ENCODE measurements around the gene DLGAP4.
"Not testable (repeated sequence)": the region's sequence is repeated elsewhere in the genome, so short reads cannot be mapped to it uniquely, and the experiment has no call there.

The DLGAP4 gene

GRCh38 chr20:36544134-36545018 is 238.2 kb downstream of the DLGAP4 start:
- DNase-seq: no peak

- DNase-seq: no peak
Measured at GRCh38 chr20:36546111-36546736, 240.1 kb downstream of the DLGAP4 start.

GRCh38 chr20:36547186-36548005 is 241.3 kb downstream of the DLGAP4 start:
- DNase-seq: no peak

- DNase-seq: no peak
Measured at GRCh38 chr20:36548006-36548315, 241.8 kb downstream of the DLGAP4 start.

GRCh38 chr20:36548704-36549627 is 242.8 kb downstream of the DLGAP4 start:
- no peak for DNase-seq

GRCh38 chr20:36549628-36549941 is 243.4 kb downstream of the DLGAP4 start:
- DNase-seq: no peak

- DNase-seq: no peak
Measured at GRCh38 chr20:36549942-36550789, 244.0 kb downstream of the DLGAP4 start.

- DNase-seq: no peak
Measured at GRCh38 chr20:36550790-36551299, 244.7 kb downstream of the DLGAP4 start.

GRCh38 chr20:36555248-36555647 is 249.1 kb downstream of the DLGAP4 start:
- DNase-seq: no peak

GRCh38 chr20:36562724-36563123 is 256.6 kb downstream of the DLGAP4 start:
- DNase-seq: no peak

- DNase-seq: no peak
Measured at GRCh38 chr20:36563374-36563773, 257.2 kb downstream of the DLGAP4 start.

- not testable (repeated sequence) for DNase-seq
Measured at GRCh38 chr20:36564078-36564725, 258.1 kb downstream of the DLGAP4 start.

- DNase-seq: not testable (repeated sequence)
Measured at GRCh38 chr20:36564726-36565121, 258.6 kb downstream of the DLGAP4 start.

GRCh38 chr20:36565520-36565919 is 259.4 kb downstream of the DLGAP4 start:
- no peak for DNase-seq

GRCh38 chr20:36569847-36570429 is 263.8 kb downstream of the DLGAP4 start:
- DNase-seq: no peak

GRCh38 chr20:36571564-36572504 is 265.7 kb downstream of the DLGAP4 start:
- DNase-seq: no peak

- no peak for DNase-seq
Measured at GRCh38 chr20:36572701-36573102, 266.6 kb downstream of the DLGAP4 start.

GRCh38 chr20:36573103-36573797 is 267.1 kb downstream of the DLGAP4 start, which contains the start of gene TGIF2:
Gene TGIF2 (plus strand): TSS chr20:36573597. CDS start chr20:36578775, 5,178 bp downstream.
- peak; percentile 37 to 45 for DNase-seq
